Measurements from ENCODE around the gene PIP5K1A.

PIP5K1A gene

GRCh38 chr1:151165738-151166504, 32.4 kb upstream of the PIP5K1A start, which contains the start of the genes LYSMD1 and SCNM1:
Gene LYSMD1 (minus strand): TSS chr1:151165902. CDS start chr1:151165258, 644 bp downstream.
Gene SCNM1 (plus strand): TSS chr1:151166144. CDS start chr1:151166153, 9 bp downstream.
- Histone ChIP-seq H3K27me3 (ENCODE audit: control insufficient read depth, insufficient read depth, low read length) (no peaks in the 10 kb centered on the region), H3K4me2 (ENCODE audit: low read length) (peak within 1 kb of the TSS; percentile 92), H3K27ac (peak within 1 kb of the TSS; percentile 91), H3K36me3 (ENCODE audit: control insufficient read depth, insufficient read depth, low read length) (no peaks in the 10 kb centered on the region), H3K4me3 (ENCODE audit: low read depth, low read length) (peak within 1 kb of the TSS; percentile 86), H3K9ac (peak within 1 kb of the TSS; percentile 29), H3K4me1 (no peaks in the 10 kb centered on the region), H2AFZ (peak within 1 kb of the TSS; percentile 90), H3K79me2 (peaks cover 3% of the 10 kb centered on the region), H3K9me3 (ENCODE audit: control insufficient read depth, low read length) (no peaks in the 10 kb centered on the region)
- TF ChIP-seq, protein P1, sequence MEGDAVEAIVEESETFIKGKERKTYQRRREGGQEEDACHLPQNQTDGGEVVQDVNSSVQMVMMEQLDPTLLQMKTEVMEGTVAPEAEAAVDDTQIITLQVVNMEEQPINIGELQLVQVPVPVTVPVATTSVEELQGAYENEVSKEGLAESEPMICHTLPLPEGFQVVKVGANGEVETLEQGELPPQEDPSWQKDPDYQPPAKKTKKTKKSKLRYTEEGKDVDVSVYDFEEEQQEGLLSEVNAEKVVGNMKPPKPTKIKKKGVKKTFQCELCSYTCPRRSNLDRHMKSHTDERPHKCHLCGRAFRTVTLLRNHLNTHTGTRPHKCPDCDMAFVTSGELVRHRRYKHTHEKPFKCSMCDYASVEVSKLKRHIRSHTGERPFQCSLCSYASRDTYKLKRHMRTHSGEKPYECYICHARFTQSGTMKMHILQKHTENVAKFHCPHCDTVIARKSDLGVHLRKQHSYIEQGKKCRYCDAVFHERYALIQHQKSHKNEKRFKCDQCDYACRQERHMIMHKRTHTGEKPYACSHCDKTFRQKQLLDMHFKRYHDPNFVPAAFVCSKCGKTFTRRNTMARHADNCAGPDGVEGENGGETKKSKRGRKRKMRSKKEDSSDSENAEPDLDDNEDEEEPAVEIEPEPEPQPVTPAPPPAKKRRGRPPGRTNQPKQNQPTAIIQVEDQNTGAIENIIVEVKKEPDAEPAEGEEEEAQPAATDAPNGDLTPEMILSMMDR (IDR thresholded peaks at IDR 0.05): peak; percentile 7

GRCh38 chr1:151166505-151166956, 31.8 kb upstream of the PIP5K1A start:
- Histone ChIP-seq H3K9ac (peak overlapping the region; percentile 29), H3K4me1 (no peaks in the 10 kb centered on the region), H3K4me3 (ENCODE audit: low read depth, low read length) (peak overlapping the region; percentile 86), H3K79me2 (peaks cover 3% of the 10 kb centered on the region), H3K4me2 (ENCODE audit: low read length) (peak overlapping the region; percentile 63), H3K36me3 (ENCODE audit: control insufficient read depth, insufficient read depth, low read length) (no peaks in the 10 kb centered on the region), H3K9me3 (ENCODE audit: control insufficient read depth, low read length) (no peaks in the 10 kb centered on the region), H3K27ac (peak overlapping the region; percentile 91), H2AFZ (peak overlapping the region; percentile 90), H3K27me3 (ENCODE audit: control insufficient read depth, insufficient read depth, low read length) (no peaks in the 10 kb centered on the region)
- TF ChIP-seq, protein P1 (IDR thresholded peaks at IDR 0.05): no peak

- Histone ChIP-seq H3K4me2 (ENCODE audit: low read length) (no peak overlapping the region), H3K4me3 (ENCODE audit: low read depth, low read length) (no peak overlapping the region), H3K27ac (no peak overlapping the region), H3K79me2 (peaks cover 3% of the 10 kb centered on the region), H3K36me3 (ENCODE audit: control insufficient read depth, insufficient read depth, low read length) (no peaks in the 10 kb centered on the region), H3K4me1 (no peaks in the 10 kb centered on the region), H3K9ac (no peak overlapping the region), H3K27me3 (ENCODE audit: control insufficient read depth, insufficient read depth, low read length) (no peaks in the 10 kb centered on the region), H2AFZ (no peak overlapping the region), H3K9me3 (ENCODE audit: control insufficient read depth, low read length) (no peaks in the 10 kb centered on the region)
- TF ChIP-seq, protein P1 (IDR thresholded peaks at IDR 0.05): no peak
These were observed 31.2 kb upstream of the PIP5K1A start for GRCh38 chr1:151167116-151167515.

- Histone ChIP-seq H3K9ac (no peak overlapping the region), H3K4me2 (ENCODE audit: low read length) (no peak overlapping the region), H3K27me3 (ENCODE audit: control insufficient read depth, insufficient read depth, low read length) (no peaks in the 10 kb centered on the region), H3K4me3 (ENCODE audit: low read depth, low read length) (no peak overlapping the region), H2AFZ (no peak overlapping the region), H3K4me1 (no peaks in the 10 kb centered on the region), H3K9me3 (ENCODE audit: control insufficient read depth, low read length) (no peaks in the 10 kb centered on the region), H3K79me2 (peaks cover 3% of the 10 kb centered on the region), H3K36me3 (ENCODE audit: control insufficient read depth, insufficient read depth, low read length) (no peaks in the 10 kb centered on the region), H3K27ac (no peak overlapping the region)
- TF ChIP-seq, protein P1 (IDR thresholded peaks at IDR 0.05): no peak
These were observed 27.2 kb upstream of the PIP5K1A start for GRCh38 chr1:151171190-151171589.

Data from parathyroid adenoma (tissue), 2 donors.